Fibroblast of lung (primary cell): Measurements from ENCODE around the gene TMEM221. TPM values are rescaled to one million over a fixed set of nuclear protein-coding genes. Genes with fewer than 3 reads are reported as not detected.

Source experiments
- DNase-seq, 2 donors: peaks; one replicate each; pipeline versions ENCODE4 v3.0.0 to v3.0.0-alpha.2; 2010; ENCODE audit warnings: low read depth in 2 of 2
- H2AFZ ChIP-seq: 2 replicates; pipeline ENCODE4 v1.5.1; 2012; ENCODE audit warnings: low read length, control low read depth, inconsistent platforms
- H3K27ac ChIP-seq: 2 replicates; pipeline ENCODE4 v1.5.1; 2011; ENCODE audit warnings: low read length, control low read depth; ENCODE audit not compliant: insufficient read depth
- H3K27me3 ChIP-seq: 2 replicates; pipeline ENCODE4 v1.5.1; 2011; ENCODE audit warnings: mild to moderate bottlenecking, low read length; ENCODE audit not compliant: control insufficient read depth, insufficient read depth
- H3K36me3 ChIP-seq: 2 replicates; pipeline ENCODE4 v1.5.1; 2011; ENCODE audit warnings: low read length; ENCODE audit not compliant: control insufficient read depth, insufficient read depth
- H3K4me1 ChIP-seq: 2 replicates; pipeline ENCODE4 v1.5.1; 2011; ENCODE audit warnings: low read length; ENCODE audit not compliant: control insufficient read depth, insufficient read depth; ENCODE audit errors: extremely low read depth
- H3K4me2 ChIP-seq: 2 replicates; pipeline ENCODE4 v1.5.1; 2011; ENCODE audit warnings: low read length, control low read depth; ENCODE audit not compliant: insufficient read depth; ENCODE audit errors: extremely low read depth
- H3K4me3 ChIP-seq, 4 experiments: fragments of 200-600 bp in 1 of 4; sonication (generic) in 1 of 4; replicated peaks in 1 of 4; 2 replicates each; pipeline ENCODE4 v1.5.1; 2011 to 2016; ENCODE audit warnings: low read length in 4 of 4, low read depth in 3 of 4, mild to moderate bottlenecking in 3 of 4, control low read depth in 2 of 4, inconsistent platforms in 1 of 4, mixed read lengths in 1 of 4; ENCODE audit not compliant: insufficient read depth in 1 of 4; ENCODE audit errors: control extremely low read depth in 1 of 4
- H3K79me2 ChIP-seq: 2 replicates; pipeline ENCODE4 v1.5.1; 2012; ENCODE audit warnings: mild to moderate bottlenecking, low read length, inconsistent platforms; ENCODE audit not compliant: control insufficient read depth, insufficient read depth
- H3K9ac ChIP-seq: 2 replicates; pipeline ENCODE4 v1.5.1; 2011; ENCODE audit warnings: mild to moderate bottlenecking, low read length, control low read depth; ENCODE audit not compliant: insufficient read depth
- H3K9me3 ChIP-seq: 2 replicates; pipeline ENCODE4 v1.5.1; 2012; ENCODE audit warnings: low read depth, low read length; ENCODE audit not compliant: control insufficient read depth, insufficient read depth
- H4K20me1 ChIP-seq: 2 replicates; pipeline ENCODE4 v1.5.1; 2011; ENCODE audit warnings: low read length; ENCODE audit not compliant: control insufficient read depth, insufficient read depth; ENCODE audit errors: extremely low read depth
- EZH2 ChIP-seq: IDR thresholded peaks from 2 replicates; pipeline ENCODE4 v1.5.1; 2012; ENCODE audit warnings: low read length, control low read depth, mild to moderate bottlenecking; ENCODE audit errors: missing control alignments
- polyA plus RNA-seq, 2 donors: library from polyadenylated mRNA; depleted of rRNA in 1 of 2; stranded (reverse) in 1 of 2; unstranded in 1 of 2; fragments of >200 nt; gene quantifications; 2 replicates each; pipeline ENCODE4 v1.2.1, GENCODE V29; 2011 to 2012; ENCODE audit warnings: missing spikeins in 1 of 2
- total RNA-seq: library from RNA; depleted of rRNA; stranded (reverse); fragments of >200 nt; gene quantifications from 2 replicates; pipeline ENCODE4 v1.2.1, GENCODE V29; 2014
- TF ChIP-seq, protein P1 (sequence below), 2 donors: IDR thresholded peaks in 1 of 2; conservative IDR thresholded peaks in 1 of 2; 1 replicate in 1 of 2; 2 replicates in 1 of 2; pipeline ENCODE4 v1.5.1; 2011 to 2012; ENCODE audit warnings: low read length in 2 of 2, control low read depth in 1 of 2, inconsistent platforms in 1 of 2, low read depth in 1 of 2, mild to moderate bottlenecking in 1 of 2

Gene TMEM221
- total and polyA plus RNA-seq, 2 donors (not counting 1 experiment from before 2014, with no cell fraction given), result 0.17 TPM; not detected in 1

DNA sequence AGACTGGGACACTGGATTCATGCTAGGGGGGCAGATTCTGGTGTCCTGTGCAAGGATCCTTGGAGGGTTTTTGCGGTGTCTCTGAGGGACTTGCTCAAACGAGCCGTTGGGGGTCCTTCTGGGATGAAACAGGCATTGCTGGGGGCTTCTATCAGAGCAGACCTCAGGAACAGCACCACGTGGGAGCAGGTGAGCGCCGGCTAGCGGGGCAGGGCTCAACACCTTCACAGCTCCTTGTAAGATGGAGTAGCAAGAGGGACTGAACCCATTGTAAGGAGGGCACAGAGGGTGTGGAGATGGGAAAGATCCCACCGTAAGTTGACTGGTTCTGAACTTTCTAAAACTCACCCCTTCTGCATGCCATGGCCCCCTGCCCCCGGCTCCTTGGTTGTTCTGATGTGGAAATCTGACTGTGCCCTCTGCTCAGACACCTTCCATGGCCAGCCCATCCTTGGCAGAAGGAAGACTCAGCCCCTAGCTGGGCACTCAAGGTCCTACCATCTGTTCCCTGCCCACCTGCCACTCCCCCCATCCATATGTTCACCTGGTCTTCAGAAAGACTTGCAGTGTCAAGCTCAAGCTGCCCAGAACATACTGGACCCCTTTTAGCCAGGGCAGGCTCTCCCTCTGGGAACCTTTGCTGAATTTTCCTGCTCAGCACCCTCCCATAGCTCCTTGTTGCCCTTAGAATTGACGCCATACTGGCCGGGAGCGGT is 23.1 kb upstream of the TMEM221 start:
- Histone ChIP-seq H3K36me3 (no peaks in the 10 kb centered on the region), H3K4me1 (peaks cover 11% of the 10 kb centered on the region), H3K79me2 (no peaks in the 10 kb centered on the region), H2AFZ (no peak overlapping the region), H3K27ac (no peak overlapping the region), H3K4me3 (peak overlapping the region; percentile 60 to 81 (median 72)), H3K9ac (peak overlapping the region; percentile 42), H3K4me2 (peak overlapping the region; percentile 81), H4K20me1 (no peaks in the 10 kb centered on the region), H3K9me3 (no peaks in the 10 kb centered on the region), H3K27me3 (no peaks in the 10 kb centered on the region)
- TF ChIP-seq, protein P1, sequence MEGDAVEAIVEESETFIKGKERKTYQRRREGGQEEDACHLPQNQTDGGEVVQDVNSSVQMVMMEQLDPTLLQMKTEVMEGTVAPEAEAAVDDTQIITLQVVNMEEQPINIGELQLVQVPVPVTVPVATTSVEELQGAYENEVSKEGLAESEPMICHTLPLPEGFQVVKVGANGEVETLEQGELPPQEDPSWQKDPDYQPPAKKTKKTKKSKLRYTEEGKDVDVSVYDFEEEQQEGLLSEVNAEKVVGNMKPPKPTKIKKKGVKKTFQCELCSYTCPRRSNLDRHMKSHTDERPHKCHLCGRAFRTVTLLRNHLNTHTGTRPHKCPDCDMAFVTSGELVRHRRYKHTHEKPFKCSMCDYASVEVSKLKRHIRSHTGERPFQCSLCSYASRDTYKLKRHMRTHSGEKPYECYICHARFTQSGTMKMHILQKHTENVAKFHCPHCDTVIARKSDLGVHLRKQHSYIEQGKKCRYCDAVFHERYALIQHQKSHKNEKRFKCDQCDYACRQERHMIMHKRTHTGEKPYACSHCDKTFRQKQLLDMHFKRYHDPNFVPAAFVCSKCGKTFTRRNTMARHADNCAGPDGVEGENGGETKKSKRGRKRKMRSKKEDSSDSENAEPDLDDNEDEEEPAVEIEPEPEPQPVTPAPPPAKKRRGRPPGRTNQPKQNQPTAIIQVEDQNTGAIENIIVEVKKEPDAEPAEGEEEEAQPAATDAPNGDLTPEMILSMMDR (conservative IDR thresholded peaks at IDR 0.05 in 1 of 2, IDR thresholded peaks at IDR 0.05 in 1 of 2; ENCODE audit: low read depth in 1 of 2, low read length in 2 of 2), result no peak
- TF ChIP-seq EZH2, result no peak
- DNase-seq, result no peak

DNA sequence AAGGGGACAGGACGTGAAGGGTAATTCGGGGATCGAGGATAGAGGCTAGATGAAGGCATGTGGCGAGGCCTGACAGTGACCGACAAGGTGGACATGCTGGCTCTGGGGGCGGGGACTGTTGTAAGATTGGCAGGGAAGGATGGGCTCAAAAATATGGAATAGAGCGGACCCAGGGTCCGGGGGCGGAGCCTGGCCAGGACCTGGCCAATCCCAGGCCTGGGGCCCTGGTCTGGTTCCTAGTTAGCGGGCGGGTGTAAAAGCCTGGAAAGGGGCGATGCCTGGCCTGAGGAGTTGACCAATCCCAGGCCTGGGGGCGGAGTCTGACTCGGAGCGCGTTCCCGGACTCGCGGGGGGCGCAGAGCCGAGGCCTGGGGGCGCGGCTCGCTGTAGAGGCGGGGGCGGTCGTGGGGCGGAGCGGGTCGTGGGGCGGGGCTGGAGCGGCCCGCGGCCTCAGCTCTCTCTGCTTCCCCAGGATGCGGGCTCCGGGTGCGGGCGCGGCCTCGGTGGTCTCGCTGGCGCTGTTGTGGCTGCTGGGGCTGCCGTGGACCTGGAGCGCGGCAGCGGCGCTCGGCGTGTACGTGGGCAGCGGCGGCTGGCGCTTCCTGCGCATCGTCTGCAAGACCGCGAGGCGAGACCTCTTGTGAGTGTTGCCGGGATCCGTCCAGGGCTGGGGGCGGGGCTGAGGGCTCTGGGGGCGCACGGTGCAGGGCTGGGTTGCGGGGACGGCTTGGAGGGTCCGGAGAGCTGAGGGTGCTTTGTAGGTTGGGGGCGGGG is 21.8 kb upstream of the TMEM221 start, which contains the start of gene SLC27A1:
TSS of gene SLC27A1 (plus strand) at position 457 of the 774 bp plus-strand sequence. CDS start at position 474, 17 bp downstream.
- H3K9me3 ChIP-seq, result no peaks in the 10 kb centered on the region
- peak within 1 kb of the TSS; percentile 83 for H3K4me2 ChIP-seq
- peaks cover 8% of the 10 kb centered on the region for H3K4me1 ChIP-seq
- H3K4me3 ChIP-seq, result peak within 1 kb of the TSS; percentile 60 to 81 (median 72)
- no peaks in the 10 kb centered on the region for H3K27me3 ChIP-seq
- no peaks in the 10 kb centered on the region for H3K79me2 ChIP-seq
- H2AFZ ChIP-seq, result peak within 1 kb of the TSS; percentile 98
- TF ChIP-seq EZH2, result no peak
- TF ChIP-seq, protein P1 (conservative IDR thresholded peaks at IDR 0.05 in 1 of 2, IDR thresholded peaks at IDR 0.05 in 1 of 2; ENCODE audit: low read depth in 1 of 2, low read length in 2 of 2), result no peak
- peak; percentile 98 for DNase-seq
- no peaks in the 10 kb centered on the region for H4K20me1 ChIP-seq
- H3K36me3 ChIP-seq, result no peaks in the 10 kb centered on the region
- peak within 1 kb of the TSS; percentile 69 for H3K9ac ChIP-seq
- H3K27ac ChIP-seq, result peak within 1 kb of the TSS; percentile 68

DNA sequence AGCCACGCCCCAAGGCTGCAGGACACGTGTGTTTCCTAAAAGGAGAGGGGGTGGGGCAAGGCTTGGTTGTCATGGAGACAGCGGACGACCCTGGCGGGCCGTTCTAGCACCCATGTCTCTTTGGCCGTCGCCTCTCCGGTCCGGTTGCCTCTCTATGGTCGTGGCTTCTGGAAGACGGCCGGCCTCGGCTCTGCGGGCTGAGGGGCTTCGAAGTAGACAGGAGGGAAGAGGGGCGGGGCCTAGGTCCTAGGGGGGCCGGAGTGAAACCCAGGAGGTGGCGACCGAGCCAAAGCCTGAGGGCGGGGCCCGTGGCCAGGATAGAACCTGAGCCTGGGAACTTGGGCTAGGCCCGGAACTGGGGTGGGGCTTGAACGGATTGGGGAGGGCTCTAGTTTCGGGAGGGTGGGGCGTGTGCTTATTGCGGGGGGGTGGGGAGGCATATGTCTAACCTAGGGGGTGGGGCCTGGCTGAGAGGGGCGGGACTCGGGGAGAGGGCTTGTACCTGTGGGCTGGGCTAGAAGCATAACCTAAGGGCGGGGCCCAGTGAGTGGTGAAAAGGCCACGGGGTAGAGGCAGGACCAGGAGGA is 21.1 kb upstream of the TMEM221 start:
- Histone ChIP-seq H4K20me1 (no peaks in the 10 kb centered on the region), H3K9me3 (no peaks in the 10 kb centered on the region), H3K36me3 (no peaks in the 10 kb centered on the region), H3K4me2 (peak overlapping the region; percentile 83), H3K4me3 (peak overlapping the region; percentile 60 to 81 (median 70)), H3K9ac (peak overlapping the region; percentile 68), H3K4me1 (peaks cover 5% of the 10 kb centered on the region), H2AFZ (peak overlapping the region; percentile 98), H3K79me2 (no peaks in the 10 kb centered on the region), H3K27me3 (no peaks in the 10 kb centered on the region), H3K27ac (peak overlapping the region; percentile 68)
- peak; percentile 93 to 94 for DNase-seq
- TF ChIP-seq EZH2, result no peak
- TF ChIP-seq, protein P1 (conservative IDR thresholded peaks at IDR 0.05 in 1 of 2, IDR thresholded peaks at IDR 0.05 in 1 of 2; ENCODE audit: low read depth in 1 of 2, low read length in 2 of 2), result no peak
